IPS-18c (cell line): ENCODE data around the gene SLC2A9.

Experiments
- H3K4me3 ChIP-seq: 2 replicates; pipeline ENCODE4 v1.7.0; 2013; ENCODE audit warnings: low read depth, mild to moderate bottlenecking, low read length, moderate library complexity; ENCODE audit not compliant: insufficient read depth
- H3K9me3 ChIP-seq: one replicate; pipeline ENCODE4 v1.6.1; 2013; ENCODE audit warnings: mild to moderate bottlenecking, low read length, moderate library complexity; ENCODE audit not compliant: control insufficient read depth, insufficient read depth

SLC2A9 gene

GRCh38 chr4:10008609-10009005 lies 12.7 kb downstream of the SLC2A9 start:
- H3K4me3 ChIP-seq, result no peak overlapping the region
- H3K9me3 ChIP-seq, result no peaks in the 10 kb centered on the region

DNA sequence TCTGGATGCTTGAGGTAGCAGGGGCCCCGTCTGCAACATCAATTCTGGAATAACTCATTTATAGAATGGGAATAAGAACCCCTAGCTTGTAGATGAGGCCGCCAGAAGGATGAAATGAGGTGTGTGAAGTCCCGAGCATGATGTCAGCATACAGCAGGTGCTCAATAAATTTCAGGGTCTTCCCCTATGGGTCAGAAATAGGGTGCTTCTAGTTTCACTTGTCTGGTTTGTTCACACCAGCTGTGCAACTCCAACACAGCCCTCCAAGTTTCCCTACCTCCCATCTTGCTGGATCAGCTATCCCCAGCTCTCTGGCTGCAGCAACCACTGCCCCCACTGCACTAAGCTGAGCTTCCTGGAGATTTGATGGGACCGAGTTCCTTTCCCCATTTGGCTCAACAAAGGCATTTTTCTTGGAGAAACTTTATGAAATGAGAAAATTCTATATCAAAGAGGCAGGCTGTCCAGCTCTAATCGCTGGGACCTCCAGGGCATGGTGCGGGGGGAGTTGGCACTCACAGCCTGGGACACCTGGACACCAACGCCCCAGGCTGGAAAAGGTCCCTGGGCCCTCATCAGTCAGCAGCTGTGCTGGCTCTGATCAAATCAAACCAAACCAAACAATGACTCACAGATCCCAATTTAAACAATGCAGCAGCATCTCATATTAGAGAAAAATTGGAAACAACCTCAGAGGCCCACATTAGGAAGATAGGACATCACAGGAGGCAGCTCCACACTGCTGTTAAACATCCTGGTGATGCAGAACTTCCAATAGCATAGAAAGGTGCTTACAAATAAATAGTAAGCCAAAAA lies 13.3 kb downstream of the SLC2A9 start:
- Histone ChIP-seq H3K4me3 (no peak overlapping the region), H3K9me3 (no peaks in the 10 kb centered on the region)

DNA sequence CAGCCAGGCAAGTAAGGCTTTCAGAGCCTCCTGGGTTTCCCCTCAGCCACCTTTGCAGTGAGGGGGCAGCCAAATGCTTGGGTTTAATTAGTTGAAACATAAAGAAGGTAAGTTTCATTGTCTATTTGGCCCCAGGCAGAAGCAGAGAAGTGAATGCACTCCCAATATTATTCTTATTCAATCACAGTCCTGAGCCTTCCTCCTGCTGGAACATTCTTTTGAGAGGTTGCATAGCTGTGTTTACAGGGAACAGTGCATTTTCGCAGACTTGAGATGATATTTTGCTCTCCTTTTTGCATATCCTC lies 13.9 kb downstream of the SLC2A9 start:
- H3K4me3 ChIP-seq, result no peak overlapping the region

DNA sequence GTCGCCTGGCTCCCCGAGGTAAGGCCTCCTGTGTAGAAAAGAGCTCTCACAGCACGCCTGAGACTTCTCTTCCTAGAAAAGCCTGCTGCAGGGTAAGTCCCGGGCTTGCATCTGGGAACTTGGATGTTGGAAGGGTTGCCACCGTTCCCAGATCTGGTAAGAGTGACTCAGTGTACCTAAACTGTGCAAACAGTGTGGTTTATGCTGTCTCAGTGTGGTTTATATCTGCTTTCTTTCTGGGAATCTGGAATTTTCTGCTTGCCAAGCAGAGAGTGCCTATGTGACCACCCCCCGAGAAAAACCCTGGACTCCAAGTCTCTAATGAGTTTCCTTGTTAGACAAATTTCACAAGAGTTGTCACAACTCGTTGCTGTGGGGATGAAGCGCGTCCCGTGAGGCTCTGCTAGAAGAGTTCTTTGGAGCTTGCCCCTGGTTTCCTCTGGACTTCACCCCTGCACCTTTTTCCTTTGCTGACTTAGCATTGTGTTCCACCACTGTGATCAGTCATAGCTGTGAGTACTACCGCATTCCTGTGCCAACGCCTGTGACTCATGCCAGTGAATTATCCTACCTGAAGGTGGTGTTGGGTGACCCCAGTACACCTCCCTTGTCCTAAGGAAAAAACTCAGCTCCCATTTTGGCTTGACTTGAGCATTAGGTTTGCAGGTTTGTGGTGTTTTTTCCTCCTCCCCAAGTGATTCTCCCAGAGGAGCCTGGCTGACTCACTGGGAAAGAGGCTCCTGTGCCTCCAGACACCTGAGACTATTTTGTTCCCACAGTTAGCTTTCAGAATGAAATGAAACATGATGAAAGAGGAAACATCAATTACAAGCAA lies 14.5 kb downstream of the SLC2A9 start:
- no peaks in the 10 kb centered on the region for H3K9me3 ChIP-seq
- H3K4me3 ChIP-seq, result no peak overlapping the region

More for the DNA sequence above, 13.9 kb downstream of the SLC2A9 start:
- H3K9me3 ChIP-seq, result no peaks in the 10 kb centered on the region

- Histone ChIP-seq H3K4me3 (no peak overlapping the region), H3K9me3 (no peaks in the 10 kb centered on the region)
These were observed 15.1 kb downstream of the SLC2A9 start for GRCh38 chr4:10006231-10006600.

GRCh38 chr4:10005632-10006031 lies 15.7 kb downstream of the SLC2A9 start:
- Histone ChIP-seq H3K4me3 (no peak overlapping the region), H3K9me3 (no peaks in the 10 kb centered on the region)

DNA sequence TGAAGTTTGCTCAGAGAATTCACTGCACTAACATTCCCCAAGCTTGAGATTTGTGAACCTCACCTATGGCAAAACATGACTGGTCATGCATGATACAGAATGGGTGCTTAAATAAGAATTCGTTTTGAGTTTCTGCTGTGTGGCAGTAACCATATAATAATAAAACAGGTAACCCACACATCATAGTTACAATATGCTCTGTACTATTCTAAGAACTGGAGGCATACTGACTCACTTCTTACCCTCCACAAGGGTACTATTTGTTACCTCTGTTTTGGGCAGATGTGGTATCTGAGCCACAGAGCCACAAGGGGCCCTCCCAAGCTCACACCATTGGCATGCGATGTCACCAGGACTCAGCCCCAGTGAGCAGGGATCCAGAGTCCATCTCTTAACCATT lies 17.6 kb downstream of the SLC2A9 start:
- Histone ChIP-seq H3K4me3 (no peak overlapping the region), H3K9me3 (no peaks in the 10 kb centered on the region)

DNA sequence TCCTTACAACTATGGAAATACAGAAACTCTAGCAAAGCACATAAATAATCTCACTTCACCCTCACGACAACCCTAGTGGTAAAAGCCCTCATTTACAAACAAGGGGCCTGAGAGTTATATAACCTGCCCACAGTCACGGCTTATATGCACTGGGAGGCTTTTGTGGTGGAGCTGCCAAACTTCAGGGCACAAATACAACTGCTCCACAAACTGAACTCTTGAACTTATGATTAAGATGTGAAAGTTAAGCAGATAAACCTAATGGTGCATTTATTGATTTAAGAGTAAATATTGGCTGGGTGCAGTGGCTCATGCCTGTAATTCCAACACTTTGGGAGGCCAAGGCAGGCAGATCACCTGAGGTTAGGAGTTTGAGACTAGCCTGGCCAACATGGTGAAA lies 19.0 kb downstream of the SLC2A9 start:
- Histone ChIP-seq H3K4me3 (no peak overlapping the region), H3K9me3 (no peaks in the 10 kb centered on the region)

DNA sequence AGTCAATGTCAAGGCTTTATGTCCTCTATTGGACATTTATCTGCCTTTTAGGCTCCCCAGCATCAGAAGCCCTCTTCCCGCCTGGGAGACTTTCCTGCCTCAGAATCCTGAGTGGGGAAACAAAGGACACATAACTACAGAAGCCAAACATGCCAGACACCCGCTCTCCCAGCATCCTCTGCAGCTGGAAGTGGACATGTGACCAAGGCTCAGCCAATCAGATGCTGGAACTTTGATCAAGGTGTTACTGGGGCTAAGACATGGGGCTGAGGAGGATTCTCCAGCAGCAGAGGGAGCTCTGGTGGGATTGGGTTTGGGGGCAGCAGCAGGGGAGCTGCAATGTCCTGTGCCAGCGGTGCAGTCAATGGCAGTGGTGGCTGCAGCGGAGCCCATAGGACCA lies 19.5 kb downstream of the SLC2A9 start:
- Histone ChIP-seq H3K9me3 (no peaks in the 10 kb centered on the region), H3K4me3 (no peak overlapping the region)

- Histone ChIP-seq H3K4me3 (no peak overlapping the region), H3K9me3 (no peaks in the 10 kb centered on the region)
These were observed 21.2 kb downstream of the SLC2A9 start for GRCh38 chr4:9999956-10000561.

- no peak overlapping the region for H3K4me3 ChIP-seq
- H3K9me3 ChIP-seq, result no peaks in the 10 kb centered on the region
These were observed 23.4 kb downstream of the SLC2A9 start for GRCh38 chr4:9997886-9998285.

- H3K9me3 ChIP-seq, result no peaks in the 10 kb centered on the region
- H3K4me3 ChIP-seq, result no peak overlapping the region
These were observed 24.8 kb downstream of the SLC2A9 start for GRCh38 chr4:9996319-9997110.

DNA sequence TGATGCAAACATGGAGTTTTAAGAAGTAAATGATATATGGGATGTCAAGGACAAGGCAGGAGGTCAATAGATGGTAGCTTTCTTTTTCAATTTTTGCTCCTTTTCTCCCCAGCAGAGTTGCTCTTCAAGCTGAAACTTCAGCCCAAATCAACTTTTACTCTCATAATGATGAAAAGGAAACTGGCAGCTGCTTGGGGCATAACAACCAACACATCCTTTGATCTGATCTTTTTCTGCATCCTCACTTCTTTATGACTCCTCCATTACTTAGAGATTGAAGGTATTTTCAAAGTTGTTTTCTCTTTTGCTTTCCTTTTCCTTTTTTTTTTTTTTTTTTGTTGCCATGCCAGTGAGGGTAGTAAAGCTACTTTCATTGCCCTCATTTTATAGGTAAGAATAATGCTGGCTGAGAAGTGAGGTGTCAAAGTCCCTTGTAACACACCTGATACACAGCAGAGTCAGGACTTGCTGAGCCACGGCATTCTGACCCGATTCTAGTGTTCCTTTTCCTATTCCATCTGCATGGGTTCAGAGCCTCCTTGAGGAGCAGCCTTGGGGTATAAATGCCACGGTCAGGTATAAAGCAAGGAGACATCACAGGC lies 26.9 kb downstream of the SLC2A9 start:
- Histone ChIP-seq H3K4me3 (no peak overlapping the region), H3K9me3 (no peaks in the 10 kb centered on the region)

GRCh38 chr4:9989918-9990635 lies 31.2 kb downstream of the SLC2A9 start:
- no peaks in the 10 kb centered on the region for H3K9me3 ChIP-seq
- H3K4me3 ChIP-seq, result no peak overlapping the region

DNA sequence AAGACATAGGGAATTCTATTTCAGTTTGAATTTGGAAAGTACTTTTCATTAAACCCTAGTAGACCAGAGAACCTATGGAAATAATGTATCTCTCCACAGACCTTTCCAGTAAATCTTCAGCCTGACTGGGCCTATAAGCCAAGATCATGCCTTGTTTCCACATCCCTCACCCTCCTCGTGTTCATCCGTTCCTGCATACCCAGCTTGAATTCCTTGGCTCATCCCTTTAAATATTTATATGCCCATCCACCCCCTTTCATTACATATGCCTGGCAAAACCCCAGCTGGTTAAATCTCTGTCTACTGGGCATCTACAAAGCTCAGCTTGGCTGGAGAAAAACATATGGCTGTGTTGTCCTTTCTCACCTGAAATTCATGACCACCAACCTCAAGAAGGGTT lies 32.4 kb downstream of the SLC2A9 start:
- no peaks in the 10 kb centered on the region for H3K9me3 ChIP-seq
- no peak overlapping the region for H3K4me3 ChIP-seq

DNA sequence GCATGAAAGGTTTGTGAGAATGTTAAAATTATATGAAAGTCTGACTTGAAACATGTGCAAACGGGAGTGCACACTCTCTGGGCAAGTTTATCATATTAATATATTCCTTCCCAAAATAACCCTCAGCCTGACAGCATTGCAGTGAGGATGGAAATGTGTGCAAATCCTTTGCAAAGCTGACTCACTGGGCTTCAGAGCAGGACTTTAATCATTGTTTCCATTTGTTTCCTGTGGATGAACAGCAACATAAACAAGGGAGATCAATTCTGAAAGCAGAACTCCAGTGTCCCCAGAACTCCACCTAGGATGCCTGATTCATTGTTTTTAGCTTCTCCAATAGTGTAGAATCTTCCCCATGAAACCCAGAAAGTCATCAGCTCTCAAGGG lies 32.9 kb downstream of the SLC2A9 start:
- no peak overlapping the region for H3K4me3 ChIP-seq
- H3K9me3 ChIP-seq, result no peaks in the 10 kb centered on the region
